GM19452 (cell line): Measurements from ENCODE around the gene CUL9.

Experiments used
- ATAC-seq: cut with Tn5 transposase; IDR thresholded peaks from one replicate; pipeline ENCODE4 v1.9.1; 2021; ENCODE audit not compliant: unreplicated experiment

Gene CUL9

DNA sequence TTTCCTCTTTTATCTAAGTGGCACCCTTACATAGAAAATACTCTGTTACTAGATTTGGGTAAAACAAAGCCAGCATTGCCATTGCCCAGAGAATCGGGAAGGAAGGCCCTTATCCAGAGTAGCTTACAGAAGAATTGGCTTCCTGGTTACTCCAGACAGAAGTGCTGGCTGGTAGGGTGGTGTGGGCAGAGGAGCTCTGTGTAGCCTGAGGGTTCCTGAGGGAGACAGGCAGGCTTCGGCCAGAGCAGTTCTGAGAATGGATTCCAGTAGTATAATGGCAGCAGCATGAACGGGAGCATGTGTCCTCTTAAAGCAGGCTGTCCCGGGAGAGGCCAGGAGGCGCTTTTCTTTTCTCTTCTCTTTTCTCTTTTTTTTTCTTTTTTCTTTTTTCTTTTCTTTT, 11.9 kb downstream of the CUL9 start:
- no peak for ATAC-seq

DNA sequence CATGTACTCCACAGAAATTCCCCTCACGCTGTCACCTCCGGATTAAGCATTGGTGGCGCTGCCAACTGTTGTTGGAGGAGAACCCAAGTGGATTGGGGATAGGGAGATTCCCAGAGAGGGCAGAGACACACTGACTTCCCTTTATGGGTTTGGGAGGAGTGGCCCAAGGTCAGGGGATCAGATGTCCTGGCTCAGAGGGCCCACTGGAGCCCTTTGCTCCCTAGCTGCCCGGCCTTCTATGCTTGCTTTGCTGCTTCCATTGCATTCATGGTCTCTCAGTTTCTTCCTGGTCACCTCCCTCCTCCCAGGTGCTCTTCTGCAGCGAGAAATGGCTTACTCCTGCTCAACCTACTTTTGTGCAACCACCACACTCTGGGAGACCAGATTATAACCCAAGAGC, 14.3 kb downstream of the CUL9 start:
- no peak for ATAC-seq

DNA sequence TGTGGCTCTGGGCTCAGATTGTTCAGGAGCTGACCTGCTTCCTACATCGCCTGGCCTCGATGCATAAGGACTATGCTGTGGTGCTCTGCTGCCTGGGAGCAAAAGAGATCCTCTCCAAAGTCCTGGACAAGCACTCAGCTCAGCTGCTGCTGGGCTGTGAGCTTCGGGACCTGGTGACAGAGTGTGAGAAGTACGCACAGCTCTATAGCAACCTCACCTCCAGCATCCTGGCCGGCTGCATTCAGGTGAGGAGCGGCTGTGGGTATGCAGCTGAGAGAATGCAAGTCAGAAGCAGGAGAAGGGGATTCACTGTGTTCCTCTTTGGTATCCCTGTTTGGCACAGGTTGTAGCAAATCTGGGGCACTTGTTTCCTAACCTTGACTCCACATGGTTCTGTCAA, 17.9 kb downstream of the CUL9 start:
- ATAC-seq, result no peak

GRCh38 chr6:43200541-43200940, 18.5 kb downstream of the CUL9 start:
- no peak for ATAC-seq

DNA sequence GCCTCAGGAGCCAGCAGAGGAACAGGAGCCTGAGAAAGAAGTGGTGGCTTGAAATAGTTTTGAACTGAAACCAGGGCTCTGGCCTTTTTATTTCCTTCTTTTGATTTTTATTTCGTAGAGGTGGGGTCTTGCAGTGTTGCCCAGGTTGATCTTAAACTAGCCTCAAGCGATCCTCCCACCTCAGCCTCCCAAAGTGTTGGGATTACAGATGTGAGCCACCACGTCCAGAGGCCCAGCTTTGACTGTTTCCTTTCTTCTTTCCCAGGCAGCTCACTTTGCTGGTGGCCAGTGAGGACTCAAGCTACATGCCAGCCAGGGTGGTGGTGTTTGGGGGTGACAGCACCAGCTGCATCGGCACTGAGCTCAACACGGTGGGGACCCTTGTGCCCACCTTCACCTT, 20.5 kb downstream of the CUL9 start:
- no peak for ATAC-seq

DNA sequence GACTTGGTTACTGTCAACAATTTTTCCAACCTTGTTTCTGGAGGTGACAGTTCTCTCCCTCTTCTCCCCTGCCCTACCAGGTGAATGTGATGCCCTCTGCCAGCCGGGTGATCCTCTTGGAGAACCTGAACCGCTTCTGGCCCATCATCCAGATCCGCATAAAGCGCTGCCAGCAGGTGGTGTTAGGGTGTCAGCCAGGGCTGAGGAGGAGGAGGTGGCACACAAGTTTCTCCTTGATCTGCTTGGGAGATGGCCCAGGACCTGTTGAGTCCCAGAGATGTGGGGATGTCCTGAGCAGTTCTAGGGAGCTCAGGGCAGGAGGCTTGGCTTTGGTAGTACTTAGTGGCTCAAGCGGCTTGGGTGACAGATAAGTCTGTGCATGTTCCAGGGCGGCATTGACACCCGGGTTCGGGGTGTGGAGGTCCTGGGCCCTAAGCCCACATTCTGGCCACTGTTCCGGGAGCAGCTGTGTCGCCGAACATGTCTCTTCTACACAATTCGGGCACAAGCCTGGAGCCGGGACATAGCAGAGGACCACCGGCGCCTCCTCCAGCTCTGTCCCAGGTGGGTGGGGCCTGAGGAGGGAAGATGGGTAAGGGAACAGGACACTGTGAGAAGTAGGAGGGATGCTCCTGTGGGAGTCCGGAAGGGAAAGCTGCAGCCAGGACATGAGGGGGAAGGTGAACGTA, 21.2 kb downstream of the CUL9 start:
- no peak for ATAC-seq

GRCh38 chr6:43203718-43204095, 21.7 kb downstream of the CUL9 start:
- no peak for ATAC-seq

GRCh38 chr6:43204271-43205105, 22.5 kb downstream of the CUL9 start:
- no peak for ATAC-seq

DNA sequence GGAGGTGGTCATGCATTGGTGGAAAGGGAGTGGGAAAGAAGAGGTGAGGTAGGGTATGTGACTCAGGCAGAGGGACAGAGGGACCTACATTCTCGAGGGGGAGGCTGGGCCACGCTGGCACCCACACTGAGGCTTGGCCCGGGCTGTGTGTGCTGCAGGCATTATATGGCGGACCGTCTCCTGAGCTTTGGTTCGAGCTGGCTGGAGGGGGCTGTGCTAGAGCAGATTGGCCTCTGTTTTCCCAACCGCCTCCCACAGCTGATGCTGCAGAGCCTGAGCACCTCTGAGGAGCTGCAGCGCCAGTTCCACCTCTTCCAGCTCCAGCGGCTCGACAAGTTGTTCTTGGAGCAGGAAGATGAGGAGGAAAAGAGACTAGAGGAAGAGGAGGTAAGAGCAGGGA, 23.9 kb downstream of the CUL9 start:
- no peak for ATAC-seq

DNA sequence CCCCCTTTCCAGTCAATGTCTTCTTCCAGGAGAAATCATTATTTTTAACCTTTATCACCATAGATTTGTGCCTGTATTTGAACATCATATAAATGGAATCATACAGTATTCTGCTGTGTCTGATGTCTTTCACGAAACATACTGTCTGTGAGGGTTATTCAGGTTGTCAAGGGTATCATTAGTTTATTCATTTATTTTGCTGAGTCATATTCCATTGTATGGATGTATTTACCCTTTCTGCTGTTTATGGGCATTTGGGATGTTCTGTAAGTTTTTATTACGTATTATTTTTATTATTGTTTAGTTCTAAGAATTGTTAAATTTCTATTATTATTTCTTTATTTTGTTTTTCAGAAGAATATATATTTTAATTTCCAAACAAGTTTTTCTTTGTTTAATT, 25.3 kb downstream of the CUL9 start:
- ATAC-seq, result no peak

DNA sequence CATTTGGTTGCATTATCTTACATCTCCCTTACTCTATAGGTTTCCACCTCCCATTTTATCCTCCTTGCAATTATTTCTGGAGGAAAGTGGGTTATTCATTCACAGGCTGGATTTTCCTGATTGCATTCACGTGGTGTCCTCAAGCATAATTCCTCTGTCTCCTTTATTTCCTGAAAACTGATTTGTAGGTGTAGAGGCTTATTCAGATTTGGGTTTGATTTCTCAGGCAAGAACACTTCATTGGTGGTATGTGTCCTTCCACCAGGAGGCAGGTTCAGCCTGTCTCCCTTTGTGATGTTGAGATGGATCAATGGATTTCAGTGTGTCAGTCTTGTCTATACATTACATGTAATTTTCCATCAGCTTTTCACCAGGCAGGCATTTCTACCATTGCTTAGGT, 30.0 kb downstream of the CUL9 start:
- no peak for ATAC-seq

DNA sequence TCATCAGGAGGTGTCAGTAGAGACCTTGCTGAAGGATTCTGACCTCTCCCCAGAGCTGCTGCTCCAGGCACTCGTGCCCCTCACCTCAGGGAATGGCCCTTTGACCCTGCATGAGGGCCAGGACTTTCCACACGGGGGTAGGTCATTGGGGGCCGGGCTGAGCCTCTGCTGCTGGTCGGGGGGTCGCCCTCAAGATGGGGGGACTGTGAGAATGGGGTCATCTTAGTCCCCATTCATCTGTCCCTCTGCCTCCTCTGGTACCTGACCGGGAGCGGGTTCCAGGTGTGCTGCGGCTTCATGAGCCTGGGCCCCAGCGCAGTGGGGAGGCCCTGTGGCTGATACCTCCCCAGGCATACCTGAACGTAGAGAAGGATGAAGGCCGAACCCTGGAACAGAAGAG, 31.4 kb downstream of the CUL9 start:
- no peak for ATAC-seq

DNA sequence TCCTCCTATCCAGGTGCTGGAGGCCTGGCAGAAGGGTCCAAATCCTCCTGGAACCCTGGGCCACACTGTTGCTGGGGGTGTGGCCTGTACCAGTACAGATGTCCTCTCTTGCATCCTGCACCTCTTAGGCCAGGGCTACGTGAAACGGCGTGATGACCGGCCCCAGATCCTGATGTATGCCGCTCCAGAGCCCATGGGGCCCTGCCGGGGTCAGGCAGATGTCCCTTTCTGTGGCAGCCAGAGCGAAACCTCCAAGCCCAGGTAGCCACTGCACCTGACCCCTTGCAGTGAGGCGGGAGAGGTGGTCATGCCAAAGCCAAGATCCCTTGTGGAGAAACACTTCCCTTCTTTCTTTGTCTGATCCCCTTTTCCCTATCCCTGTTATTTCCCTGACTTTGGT, 33.1 kb downstream of the CUL9 start:
- ATAC-seq, result no peak

- no peak for ATAC-seq
Observed at GRCh38 chr6:43216200-43216599, 34.2 kb downstream of the CUL9 start.

GRCh38 chr6:43217351-43217750, 35.4 kb downstream of the CUL9 start:
- ATAC-seq, result no peak

DNA sequence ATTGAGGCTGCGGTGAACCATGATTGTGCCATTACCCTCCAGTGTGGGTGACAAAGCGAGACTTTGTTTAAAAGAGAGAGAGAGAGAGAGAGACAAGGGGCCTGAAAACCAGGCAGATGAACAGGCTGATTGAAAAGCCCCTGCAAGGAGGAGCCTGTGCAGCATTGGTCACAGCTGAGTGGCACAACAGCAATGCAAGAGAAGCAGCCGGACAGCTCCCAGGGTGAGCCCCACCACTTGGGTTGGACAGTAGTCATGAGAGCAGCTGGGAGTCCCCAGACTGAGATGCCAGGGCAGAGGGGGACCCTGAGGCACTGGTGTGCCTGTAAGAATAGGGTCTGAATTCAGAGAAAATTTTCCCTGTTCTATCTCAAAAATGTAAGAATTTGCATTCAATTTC, 37.1 kb downstream of the CUL9 start:
- no peak for ATAC-seq

DNA sequence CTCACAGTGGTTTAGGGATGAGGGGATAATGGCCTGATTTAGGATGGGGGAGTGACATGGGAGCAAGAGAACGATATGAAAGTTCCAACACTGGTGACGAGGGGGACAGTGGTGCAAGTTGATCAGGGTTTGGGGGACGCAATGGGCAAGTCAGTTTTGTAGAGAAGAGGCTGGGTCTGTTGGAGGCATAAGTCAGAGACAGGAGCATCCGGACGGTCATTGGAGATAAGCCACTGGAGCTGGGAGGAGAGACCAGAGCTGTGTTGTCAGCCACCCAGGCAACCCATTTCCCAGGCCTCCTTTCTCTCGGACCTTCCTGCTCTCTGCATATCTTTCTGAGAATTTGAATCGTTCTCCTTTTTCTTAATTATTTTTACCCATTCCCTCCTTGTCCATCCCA, 37.8 kb downstream of the CUL9 start:
- no peak for ATAC-seq

DNA sequence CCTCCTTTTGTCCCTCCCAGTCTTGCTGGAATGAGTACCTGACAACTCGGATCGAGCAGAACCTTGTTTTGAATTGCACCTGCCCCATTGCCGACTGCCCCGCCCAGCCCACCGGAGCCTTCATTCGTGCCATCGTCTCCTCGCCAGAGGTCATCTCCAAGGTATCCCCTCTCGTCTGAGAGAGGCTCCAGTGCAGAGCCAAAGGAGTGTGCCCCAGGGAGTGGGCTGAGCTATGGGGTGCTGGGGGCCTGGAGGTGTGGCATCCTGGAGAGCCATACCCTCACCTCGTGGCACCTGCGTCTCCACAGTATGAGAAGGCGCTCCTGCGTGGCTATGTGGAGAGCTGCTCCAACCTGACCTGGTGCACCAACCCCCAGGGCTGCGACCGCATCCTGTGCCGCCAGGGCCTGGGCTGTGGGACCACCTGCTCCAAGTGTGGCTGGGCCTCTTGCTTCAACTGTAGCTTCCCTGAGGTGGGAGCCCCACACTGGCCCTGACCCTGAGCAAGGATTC, 38.5 kb downstream of the CUL9 start:
- no peak for ATAC-seq

GRCh38 chr6:43221046-43221972, 39.3 kb downstream of the CUL9 start:
- no peak for ATAC-seq

- ATAC-seq, result no peak
Observed at GRCh38 chr6:43222418-43223059, 40.5 kb downstream of the CUL9 start.

- ATAC-seq, result no peak
Observed at GRCh38 chr6:43223175-43223574, 41.2 kb downstream of the CUL9 start.
